HS-5 (cell line): ENCODE data around the gene HIPK2.

Experiments
- DNase-seq: peaks from one replicate; pipeline ENCODE4 v3.0.0-alpha.2; 2012; ENCODE audit warnings: low read depth

The HIPK2 gene

GRCh38 chr7:139648391-139648861 is 129.4 kb downstream of the HIPK2 start:
- DNase-seq, result no peak

GRCh38 chr7:139647814-139648390 is 129.9 kb downstream of the HIPK2 start:
- no peak for DNase-seq

GRCh38 chr7:139647085-139647484 is 130.7 kb downstream of the HIPK2 start:
- DNase-seq, result no peak

GRCh38 chr7:139646566-139646965 is 131.2 kb downstream of the HIPK2 start:
- DNase-seq, result no peak

GRCh38 chr7:139645572-139646523 is 131.9 kb downstream of the HIPK2 start:
- DNase-seq, result peak; percentile 11

- DNase-seq, result no peak
Observed at GRCh38 chr7:139643951-139644585, 133.7 kb downstream of the HIPK2 start.

- no peak for DNase-seq
Observed at GRCh38 chr7:139642283-139642682, 135.5 kb downstream of the HIPK2 start.

- no peak for DNase-seq
Observed at GRCh38 chr7:139641337-139641992, 136.3 kb downstream of the HIPK2 start.

GRCh38 chr7:139640681-139641080 is 137.1 kb downstream of the HIPK2 start:
- DNase-seq, result no peak

- DNase-seq, result no peak
Observed at GRCh38 chr7:139639563-139639962, 138.2 kb downstream of the HIPK2 start.

GRCh38 chr7:139635526-139636302 is 142.1 kb downstream of the HIPK2 start:
- DNase-seq, result no peak

GRCh38 chr7:139634087-139634486 is 143.7 kb downstream of the HIPK2 start:
- no peak for DNase-seq

- DNase-seq, result no peak
Observed at GRCh38 chr7:139631520-139632031, 146.2 kb downstream of the HIPK2 start.

GRCh38 chr7:139630643-139631519 is 146.9 kb downstream of the HIPK2 start:
- no peak for DNase-seq

- no peak for DNase-seq
Observed at GRCh38 chr7:139629392-139630082, 148.3 kb downstream of the HIPK2 start.

- no peak for DNase-seq
Observed at GRCh38 chr7:139627831-139628230, 150.0 kb downstream of the HIPK2 start.

- DNase-seq, result no peak
Observed at GRCh38 chr7:139626817-139627216, 151.0 kb downstream of the HIPK2 start.

- DNase-seq, result no peak
Observed at GRCh38 chr7:139623518-139623917, 154.3 kb downstream of the HIPK2 start.

GRCh38 chr7:139620676-139621344 is 157.0 kb downstream of the HIPK2 start:
- no peak for DNase-seq
